SK-N-MC (cell line): ENCODE measurements around the gene P4HB.

ENCODE experiments used
- EZH2 ChIP-seq: fragments of 200-600 bp; sonication (generic); IDR thresholded peaks from one replicate; pipeline ENCODE4 v1.6.1; 2017; ENCODE audit warnings: antibody characterized with exemption
- FOXP2 ChIP-seq: optimal IDR thresholded peaks from 2 replicates; pipeline ENCODE3; 2011; ENCODE audit warnings: mild to moderate bottlenecking, moderate library complexity; ENCODE audit not compliant: insufficient read depth; ENCODE audit errors: extremely low read length, control extremely low read depth
- POLR2AphosphoS5 ChIP-seq: IDR thresholded peaks from 2 replicates; pipeline ENCODE4 v1.6.1; 2012; ENCODE audit warnings: mild to moderate bottlenecking, low read depth, low read length, borderline replicate concordance

DNA sequence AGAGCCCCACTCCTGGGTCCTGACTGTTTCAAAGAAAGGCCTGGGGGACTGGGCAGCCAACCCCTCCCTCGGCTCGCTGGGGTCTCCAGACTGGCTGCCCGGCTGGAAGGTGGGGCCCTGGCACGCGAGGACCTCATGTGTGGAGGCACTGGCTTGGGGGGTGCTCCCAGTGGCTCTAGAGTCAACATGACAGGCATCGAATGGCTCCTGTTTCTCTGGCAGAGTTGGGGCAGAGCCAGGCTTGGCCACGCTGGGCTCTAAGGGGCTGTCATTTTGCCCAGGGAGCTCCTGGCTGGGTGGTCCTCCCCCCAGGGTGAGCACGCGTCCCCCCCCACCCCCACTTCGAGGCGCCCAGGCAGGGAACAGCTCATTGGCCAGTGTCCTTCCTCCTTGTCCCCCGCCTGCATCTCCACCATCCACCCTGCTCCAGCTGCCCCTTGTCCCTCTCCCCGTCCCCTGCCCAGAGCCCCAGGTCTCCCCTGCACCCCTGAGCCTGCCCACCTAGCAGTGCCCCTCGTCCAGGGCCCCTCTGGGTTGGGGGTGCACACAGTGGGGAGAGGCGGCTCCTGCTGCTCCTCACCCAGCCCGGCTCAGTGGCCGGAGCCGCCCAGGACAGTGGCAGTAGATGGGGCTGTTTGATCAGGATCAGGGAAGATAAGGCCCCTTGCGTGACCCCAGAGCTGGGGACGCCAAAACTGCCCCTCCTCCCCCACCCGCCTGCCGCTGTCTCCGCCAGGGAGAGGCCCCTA, 53.7 kb downstream of the P4HB start:
- no peak for TF ChIP-seq EZH2
- no peak for TF ChIP-seq POLR2AphosphoS5
- TF ChIP-seq FOXP2 = no peak
